ENCODE measurements around the gene KIF26B.

GRCh38 chr1:245172829-245173228 is 18.0 kb downstream of the KIF26B start:
- TF ChIP-seq CTCF (optimal IDR thresholded peaks at IDR 0.05 in 1 of 3, IDR thresholded peaks at IDR 0.05 in 1 of 3, conservative IDR thresholded peaks at IDR 0.05 in 1 of 3; ENCODE audit: extremely low read depth in 1 of 3, insufficient read depth in 2 of 3, low read length in 3 of 3) (no peak), EZH2 (IDR thresholded peaks at IDR 0.05; ENCODE audit: low read length) (no peak)
